T-helper 2 cell treated with Interferon-gamma antibody and Interleukin-4, amounts not matched to agents 100 ng/mL and 5 ng/mL, for 36 hours (primary cell): Measurements from ENCODE around the gene RAD21L1. TPM values are rescaled to one million over a fixed set of nuclear protein-coding genes. Genes with fewer than 3 reads are reported as not detected.

Source experiments
- intact Hi-C: fragments of 100-400 bp; cut with micrococcal nuclease; formaldehyde crosslinking; loops from one replicate; pipeline ENCODE4 v1.15.1; 2023
- total RNA-seq: library from RNA; stranded (reverse); gene quantifications from 2 replicates; pipeline ENCODE4 v1.2.3, GENCODE V29; 2022

The RAD21L1 gene
- total RNA-seq, 1 donor from 2014 or later: not detected

DNA sequence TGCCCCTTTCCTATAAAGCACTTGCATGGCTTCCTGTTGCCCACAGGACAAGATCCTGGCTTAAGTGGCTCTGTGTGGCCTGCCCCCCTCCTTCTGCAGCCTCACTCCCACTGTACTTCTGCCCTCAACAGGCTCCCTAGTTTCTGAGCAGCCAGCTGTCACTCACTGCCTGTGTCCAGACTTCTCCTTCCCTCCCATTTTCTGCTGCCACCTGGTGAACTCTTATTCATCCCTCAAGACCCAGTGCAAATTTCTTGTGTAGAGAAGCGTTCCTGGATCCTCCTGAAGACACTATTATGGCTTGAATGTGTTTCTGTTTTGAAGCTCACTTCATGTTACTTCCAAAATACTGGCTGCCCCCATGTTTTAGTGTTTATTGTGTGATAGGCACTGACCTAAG, 66.8 kb downstream of the RAD21L1 start:
- intact Hi-C loops: no loop called here

DNA sequence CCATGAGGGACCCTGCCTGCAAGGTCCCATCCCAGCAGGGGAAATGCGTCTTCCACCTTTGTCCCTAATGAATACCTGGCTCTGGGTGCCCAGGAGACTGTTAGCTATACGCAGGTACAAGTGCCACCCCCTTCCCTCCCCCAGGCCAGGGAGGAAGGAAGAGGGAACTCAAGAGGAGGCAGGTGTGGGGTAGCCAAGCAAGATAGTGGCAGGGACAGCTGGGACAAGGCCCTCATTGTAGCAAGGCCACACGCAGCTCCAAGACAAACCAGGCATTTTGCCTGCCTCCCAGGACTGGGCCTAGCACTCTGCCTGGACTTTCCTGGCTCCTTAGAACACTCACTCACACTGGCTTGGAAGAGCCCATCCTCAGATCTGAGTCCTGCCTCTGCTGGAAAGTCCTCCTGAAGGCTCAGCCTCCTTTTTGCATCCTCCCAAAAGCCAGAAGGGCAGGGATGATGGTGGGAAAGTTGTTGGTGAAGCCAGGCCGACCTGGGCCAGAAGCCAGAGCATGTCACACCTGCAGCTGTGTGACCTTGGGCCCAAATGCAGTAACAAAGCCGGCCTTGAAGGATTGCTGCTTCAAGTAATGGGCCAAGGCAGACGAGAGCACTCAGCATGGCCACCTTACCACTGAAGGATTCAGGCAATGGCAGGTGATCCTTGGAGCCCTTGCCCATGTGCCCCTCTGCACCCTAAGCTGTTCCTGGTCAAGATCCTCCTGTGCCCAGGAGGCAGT, 68.0 kb downstream of the RAD21L1 start:
- intact Hi-C loops: no loop called here

DNA sequence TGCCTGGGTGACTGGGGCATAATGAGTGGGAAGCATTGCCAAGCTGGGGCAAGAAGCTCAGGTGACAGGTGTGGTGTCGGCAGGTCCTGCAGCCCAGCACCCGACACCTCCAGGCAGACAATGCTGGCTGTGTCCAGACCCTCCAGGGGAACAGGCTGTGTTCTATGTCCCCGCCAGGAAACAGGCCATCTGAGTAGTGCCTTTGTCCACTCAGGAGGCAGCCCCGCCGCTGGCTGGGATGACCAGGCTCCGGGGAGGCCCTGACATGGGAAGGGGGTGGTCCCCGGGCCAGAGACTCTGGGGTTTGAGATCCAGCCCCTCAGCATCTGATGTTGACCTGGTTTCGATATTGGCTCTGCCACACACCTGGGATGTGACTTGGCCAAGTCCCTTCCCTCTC, 68.7 kb downstream of the RAD21L1 start:
- intact Hi-C loops: no loop called here

DNA sequence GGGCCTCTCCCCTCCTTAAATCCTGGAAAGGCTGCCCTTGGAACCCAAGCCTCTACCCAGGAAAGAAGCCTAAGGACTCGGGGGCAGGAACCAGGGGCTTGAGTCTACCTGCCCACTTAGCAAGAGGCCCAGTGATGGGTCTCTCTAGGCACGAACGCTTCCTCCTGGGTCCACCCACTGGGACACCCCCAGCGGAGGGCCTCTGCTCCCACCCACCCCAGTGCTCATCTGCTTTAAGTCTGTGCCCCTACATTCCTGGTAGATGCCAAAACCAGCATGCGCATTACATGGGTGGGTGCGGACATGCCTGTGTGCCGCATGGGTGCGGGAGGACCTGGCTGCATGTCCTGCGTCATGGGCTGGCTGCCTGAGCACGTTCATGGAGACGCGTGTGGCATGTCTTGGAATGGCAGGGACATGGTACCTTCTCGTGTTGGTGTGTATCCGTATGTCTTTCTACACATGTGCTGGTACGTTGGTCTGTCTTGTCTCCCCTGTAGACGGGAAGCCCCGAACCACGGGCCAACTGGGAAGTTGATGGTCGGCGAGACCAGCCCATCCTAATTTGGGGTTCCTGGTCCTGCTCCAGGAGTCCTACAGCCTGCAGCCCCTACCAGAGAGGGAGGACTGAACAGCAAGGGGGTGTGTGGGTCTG, 69.6 kb downstream of the RAD21L1 start:
- intact Hi-C loops: no loop called here

DNA sequence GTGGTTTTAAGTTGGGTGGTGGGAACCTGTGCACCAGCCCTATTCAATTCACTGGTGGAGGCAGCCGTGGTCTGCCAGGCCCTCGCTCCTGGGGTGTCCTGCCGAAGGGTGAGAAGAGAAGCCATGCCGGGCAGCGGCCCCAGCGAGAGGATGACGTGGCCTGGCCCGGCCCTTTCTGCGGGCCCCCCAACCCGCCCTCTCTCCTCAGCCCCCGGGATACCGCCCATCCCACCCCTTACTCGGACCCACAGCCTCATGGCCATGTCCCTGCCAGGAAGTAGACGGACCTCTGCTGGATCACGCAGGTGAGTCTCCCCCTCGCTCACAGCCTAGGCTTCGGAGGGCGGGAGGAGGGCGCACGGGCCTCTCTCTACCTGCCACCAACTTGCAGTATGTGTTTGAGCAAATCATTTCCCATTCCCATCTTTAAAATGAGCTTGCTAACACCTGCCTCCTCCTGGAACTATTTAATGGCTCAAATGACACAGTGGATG, 70.3 kb downstream of the RAD21L1 start:
- intact Hi-C loops: no loop called here

DNA sequence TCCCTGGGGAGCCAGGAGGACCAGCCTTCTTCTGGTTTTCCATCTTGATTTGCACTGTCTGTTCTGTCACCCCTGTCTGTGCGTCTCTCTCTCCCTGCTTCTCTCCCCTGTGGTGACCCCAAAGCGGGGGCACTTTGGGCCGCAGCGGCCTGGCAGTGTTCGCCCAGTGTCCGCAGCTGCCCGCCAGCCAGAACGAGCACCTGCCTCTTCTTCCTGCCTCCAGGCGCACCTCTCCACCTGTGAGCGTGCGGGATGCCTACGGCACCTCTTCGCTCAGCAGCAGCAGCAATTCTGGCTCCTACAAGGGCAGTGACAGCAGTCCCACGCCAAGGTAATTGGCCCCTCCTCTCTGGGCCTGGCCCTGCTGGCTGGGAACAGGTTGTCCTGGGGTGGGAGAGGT, 71.1 kb downstream of the RAD21L1 start:
- intact Hi-C loops: no loop called here

DNA sequence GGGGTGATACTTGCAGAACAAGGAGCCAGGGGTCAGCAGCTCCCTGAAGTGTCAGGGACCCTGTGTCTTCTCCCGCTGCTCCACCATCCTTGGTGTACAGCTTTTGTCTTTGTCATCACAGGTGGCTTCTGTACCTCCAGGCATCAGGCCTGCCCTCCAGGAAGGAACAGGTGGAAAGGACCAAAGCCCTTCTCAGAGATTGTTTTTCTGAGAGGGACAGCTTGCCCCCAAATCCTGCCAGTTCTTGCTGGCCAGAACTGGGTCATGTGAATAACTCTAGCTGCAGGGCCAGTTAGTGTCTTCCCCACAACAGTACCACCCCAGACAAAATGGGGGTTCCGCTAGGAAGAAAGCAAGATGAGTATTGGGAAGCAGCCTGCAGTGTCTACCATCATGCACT, 71.6 kb downstream of the RAD21L1 start:
- intact Hi-C loops: no loop called here

DNA sequence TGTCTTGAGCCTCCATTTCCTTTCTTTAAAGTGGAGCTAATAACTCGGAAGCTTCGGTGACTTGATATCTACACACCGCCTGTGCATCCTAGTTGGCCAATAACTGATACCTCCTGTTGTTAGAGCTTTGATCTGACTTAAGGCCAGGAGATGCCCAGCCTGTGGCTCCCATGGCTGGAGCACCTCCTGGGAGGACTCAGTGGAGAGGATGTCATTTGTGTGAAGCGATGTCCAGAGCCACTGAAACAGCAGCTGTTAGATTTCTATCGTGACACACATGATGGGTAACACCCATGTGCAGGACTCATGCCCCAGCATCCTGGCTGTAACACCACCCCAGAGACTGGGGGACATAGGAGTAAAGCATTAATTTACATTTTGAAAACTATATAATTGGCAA, 72.3 kb downstream of the RAD21L1 start:
- intact Hi-C loops: no loop called here

DNA sequence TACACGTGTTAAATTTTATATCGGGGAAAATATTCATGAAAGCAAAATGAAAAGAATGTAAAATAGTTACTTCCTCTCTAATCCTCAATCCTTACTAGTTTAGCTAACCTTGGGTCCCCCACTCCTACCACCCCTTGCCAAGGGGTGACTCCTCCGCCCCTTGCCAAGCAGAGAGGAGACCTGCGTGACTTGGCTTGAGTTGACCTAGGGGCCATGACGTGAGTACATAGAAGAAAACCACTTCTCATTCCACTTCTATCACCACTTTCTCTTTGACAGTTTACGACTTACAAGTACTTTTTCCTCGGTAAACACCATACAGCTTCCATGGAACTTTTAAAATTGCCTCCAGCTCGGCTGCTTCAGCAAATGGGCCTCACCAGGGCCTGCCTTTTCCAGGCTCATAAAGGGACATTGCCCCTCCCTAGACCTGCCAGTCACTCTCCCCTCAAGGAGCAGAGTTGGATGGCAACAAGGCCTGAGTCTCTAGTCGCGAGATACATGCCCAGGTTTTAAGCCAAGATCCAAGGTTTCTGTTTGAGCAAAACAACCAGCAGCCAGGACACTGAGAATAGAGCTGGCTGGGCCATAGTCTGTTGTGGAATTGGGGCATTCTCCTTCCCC, 73.2 kb downstream of the RAD21L1 start:
- intact Hi-C loops: no loop called here

DNA sequence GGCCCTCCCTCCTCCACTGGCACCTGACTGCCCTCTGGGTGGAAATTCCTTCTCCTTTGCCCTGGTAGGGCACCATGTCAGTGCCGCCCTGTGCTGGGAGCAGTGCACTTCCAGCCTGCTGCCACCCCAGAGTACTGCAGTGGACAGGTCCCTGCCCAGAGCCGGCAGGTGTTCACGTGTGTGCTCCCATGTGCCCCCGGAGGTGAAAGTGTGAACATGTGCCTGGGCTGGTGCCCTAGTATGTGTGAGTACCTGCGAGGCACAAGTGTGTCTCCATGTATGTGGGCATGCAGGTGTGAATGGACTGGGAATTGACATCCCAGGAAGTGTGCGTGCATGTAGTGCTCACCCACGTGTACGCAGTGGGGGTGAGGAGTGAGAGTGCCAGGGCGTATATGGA, 73.7 kb downstream of the RAD21L1 start:
- intact Hi-C loops: no loop called here

DNA sequence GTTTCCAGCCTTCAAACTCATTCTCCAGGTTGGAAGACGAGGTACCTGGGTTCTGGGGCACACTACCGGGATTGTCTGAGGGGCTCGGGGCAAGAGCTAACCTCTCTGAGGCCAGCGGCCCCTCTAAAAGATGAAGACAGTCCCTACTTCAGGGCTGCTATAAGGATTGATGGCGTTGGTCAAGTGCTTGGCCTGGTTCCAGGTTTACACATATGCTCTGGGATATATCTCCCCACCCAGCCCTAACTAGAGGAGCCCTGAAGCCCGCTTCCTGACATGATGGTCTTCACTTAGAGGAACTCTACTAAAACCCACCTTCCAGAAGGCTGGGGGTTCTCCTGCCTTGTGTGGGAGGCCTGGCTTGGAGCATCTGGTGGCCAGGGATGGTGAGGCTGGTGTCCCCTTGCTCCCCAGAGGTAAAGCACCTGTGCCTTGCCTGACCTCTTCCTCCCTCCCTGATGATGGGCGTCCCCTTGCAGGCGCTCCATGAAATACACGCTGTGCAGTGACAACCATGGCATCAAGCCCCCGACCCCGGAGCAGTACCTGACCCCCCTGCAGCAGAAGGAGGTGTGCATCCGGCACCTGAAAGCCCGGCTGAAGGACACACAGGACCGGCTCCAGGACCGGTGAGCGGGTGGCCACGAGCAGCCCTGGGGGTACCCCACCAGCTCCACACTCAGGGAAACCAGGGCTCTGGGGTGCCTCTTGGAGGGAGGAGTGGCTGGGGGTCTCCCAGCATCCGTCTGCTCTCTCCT, 74.4 kb downstream of the RAD21L1 start:
- intact Hi-C loops: no loop called here

DNA sequence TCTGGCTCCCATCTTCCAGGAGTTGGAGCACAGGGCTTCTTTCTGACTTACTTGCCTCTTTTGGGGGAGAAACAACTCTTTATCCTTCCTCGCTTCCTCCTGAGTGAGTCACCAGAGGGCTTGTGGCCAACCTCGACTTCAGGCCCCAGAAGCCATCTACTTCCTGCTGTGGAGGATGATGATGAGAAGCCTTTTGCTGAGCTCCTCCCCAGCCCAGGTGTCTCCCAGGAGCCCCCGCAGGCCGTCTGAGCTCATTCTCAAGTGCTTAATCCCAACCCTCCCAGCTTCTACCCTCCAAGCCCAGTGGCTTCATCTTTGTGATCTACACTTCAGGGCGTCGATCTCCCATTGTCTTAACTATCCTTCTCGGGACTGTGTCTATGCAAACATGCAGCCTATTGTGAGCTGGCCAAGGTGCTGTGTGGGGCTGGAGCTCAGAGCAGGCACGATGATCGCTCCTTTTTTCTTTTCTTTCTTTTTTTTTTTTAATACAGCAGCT, 75.2 kb downstream of the RAD21L1 start:
- intact Hi-C loops: no loop called here

DNA sequence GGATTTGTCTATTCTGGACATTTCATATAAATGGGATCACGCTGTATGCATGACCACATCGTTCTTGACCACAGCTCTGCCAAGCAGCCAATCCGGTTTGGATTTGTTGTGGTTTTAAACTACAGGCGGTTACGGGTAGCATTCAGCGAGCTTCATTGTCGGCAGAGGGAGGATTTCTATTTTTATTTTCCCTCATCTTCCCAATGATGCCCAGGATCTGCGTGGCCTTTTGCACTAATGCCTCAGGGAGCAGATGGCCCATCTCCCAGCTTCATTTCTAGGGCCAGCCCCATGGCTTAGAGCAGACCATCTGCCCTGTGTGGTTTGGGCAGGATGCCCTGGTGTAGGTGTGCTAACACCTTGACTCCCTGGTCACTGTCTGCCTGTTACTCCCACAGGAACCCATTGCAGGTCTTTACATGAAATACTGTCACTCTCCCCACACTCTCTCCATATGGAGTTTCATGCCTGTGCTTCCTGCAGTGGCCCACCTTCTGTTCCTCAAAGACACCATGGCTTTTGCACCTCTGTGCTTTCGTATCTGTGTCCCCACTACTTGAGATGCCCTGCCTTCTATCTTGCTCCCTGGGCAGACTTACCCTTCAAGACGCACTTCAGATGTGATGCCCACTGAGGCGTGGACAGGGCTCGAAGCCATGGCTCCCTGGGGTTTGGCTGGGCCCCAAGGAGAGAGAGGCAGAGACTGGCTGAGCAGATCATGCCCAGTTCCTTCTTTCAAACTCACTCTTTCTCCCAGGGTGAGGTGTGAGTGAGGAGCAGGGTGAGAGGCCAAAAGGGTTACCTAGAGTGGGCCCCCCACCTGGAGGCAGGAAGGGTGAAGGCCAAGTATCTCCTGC, 77.1 kb downstream of the RAD21L1 start:
- intact Hi-C loops: no loop called here

DNA sequence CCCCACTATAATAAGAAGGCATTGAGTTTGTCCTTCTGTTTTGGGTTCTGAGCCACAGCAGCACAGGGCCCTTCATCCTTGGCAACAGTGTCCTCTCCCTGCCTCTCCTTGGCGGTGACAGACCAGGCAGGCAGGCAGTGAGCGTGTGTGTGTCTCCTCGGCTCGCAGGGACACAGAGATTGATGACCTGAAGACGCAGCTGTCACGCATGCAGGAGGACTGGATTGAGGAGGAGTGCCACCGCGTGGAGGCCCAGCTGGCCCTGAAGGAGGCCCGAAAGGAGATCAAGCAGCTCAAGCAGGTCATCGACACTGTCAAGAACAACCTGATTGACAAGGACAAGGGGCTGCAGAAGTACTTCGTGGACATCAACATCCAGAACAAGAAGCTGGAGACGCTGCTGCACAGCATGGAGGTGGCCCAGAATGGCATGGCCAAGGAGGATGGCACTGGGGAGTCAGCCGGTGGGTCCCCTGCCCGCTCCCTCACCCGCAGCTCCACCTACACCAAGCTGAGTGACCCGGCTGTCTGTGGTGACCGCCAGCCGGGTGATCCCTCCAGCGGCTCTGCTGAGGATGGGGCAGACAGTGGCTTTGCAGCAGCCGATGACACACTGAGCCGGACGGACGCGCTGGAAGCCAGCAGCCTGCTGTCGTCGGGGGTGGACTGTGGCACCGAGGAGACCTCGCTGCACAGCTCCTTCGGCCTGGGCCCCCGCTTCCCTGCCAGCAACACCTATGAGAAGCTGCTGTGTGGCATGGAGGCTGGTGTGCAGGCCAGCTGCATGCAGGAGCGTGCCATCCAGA, 79.1 kb downstream of the RAD21L1 start:
- intact Hi-C loops: no loop called here

Other genes with a start within 250 kb of the RAD21L1 start
- gene RSPO4, start 223.7 kb upstream of the RAD21L1 start, total RNA-seq: not detected in 2 replicates
- 152 and 161 TPM in 2 replicates for gene PSMF1, start 107.4 kb upstream of the RAD21L1 start, total RNA-seq
- 0.09 TPM in 1 of 2 replicates, not detected in the other for gene TMEM74B, start 41.1 kb upstream of the RAD21L1 start, total RNA-seq
- 0.11 TPM in 1 of 2 replicates, not detected in the other for gene C20orf202, start 22.6 kb upstream of the RAD21L1 start, total RNA-seq
- 5.2 and 5.4 TPM in 2 replicates for gene SNPH, start 40.2 kb downstream of the RAD21L1 start, total RNA-seq
- gene SDCBP2, start 103.1 kb downstream of the RAD21L1 start, total RNA-seq: 2.2 and 3.7 TPM in 2 replicates
- gene FKBP1A, start 167.0 kb downstream of the RAD21L1 start, total RNA-seq: 279 and 292 TPM in 2 replicates
- gene NSFL1C, start 240.8 kb downstream of the RAD21L1 start, total RNA-seq: 73.2 and 77.2 TPM in 2 replicates